GM03348 (cell line): Measurements from ENCODE around the gene DAZL.
"Not testable (repeated sequence)": the region's sequence is repeated elsewhere in the genome, so short reads cannot be mapped to it uniquely, and the experiment has no call there.

Source experiments
- DNase-seq: peaks from one replicate; pipeline ENCODE4 v3.0.0; 2012; ENCODE audit warnings: low spot score

The DAZL gene, protein sequence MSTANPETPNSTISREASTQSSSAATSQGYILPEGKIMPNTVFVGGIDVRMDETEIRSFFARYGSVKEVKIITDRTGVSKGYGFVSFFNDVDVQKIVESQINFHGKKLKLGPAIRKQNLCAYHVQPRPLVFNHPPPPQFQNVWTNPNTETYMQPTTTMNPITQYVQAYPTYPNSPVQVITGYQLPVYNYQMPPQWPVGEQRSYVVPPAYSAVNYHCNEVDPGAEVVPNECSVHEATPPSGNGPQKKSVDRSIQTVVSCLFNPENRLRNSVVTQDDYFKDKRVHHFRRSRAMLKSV

DNA sequence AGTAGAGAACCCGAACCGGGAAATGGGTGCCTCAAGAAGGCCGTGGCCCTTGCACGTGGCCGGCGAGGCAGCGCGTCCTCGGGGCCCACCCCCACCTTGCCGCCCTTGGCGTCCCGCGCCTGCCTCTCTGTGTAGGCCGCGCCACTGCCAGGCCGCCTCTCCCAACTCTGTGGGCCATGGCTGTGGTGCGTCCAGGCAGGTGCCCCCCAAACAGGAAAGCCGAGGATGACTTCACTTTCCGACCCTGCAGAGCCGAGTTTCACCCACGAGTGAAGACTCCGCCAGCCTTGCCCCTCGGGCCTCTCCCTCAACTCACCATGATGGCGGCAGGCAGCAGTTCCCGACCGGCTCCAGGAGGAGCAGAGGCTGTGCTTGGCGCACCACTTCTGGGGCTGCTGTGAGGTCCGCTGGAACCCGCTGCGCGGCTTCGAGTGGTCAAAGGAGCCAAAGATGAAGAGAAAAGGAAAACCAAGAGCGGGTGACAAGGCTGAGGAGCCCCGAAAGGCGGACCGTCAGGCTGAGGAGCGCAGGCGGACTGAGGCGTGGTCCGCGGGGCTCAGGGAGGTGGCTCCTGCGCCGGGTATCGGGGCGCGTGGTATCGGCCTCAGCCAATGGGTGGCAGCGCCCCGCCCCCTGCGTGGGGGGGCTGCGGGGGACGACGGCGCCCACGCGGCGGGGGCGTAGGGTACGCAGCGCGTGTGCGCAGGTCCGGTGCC, at the start of gene DAZL:
Gene DAZL (minus strand): TSS at position 537 of the 716 bp plus-strand sequence. CDS start 218 bp downstream, at position 319.
- DNase-seq = no peak

DNA sequence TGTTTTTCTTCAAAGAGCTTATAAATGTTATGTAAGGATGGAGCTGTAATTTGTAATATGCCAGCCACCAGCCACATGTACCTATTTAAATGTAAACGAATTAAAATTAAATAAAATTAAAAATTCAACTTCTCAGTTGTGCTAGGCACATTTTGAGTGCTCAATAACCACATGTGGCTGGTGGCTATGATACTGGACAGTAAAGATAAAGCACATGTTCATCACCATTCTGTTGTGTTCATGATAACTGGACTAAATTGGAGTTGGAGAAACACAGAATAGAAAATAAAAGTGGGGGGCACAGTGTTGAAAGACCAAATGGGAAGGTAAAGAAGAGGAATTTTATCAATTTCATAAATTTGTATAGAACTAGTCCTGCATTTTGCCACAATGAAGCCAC, 49.8 kb upstream of the DAZL start:
- no peak for DNase-seq

DNA sequence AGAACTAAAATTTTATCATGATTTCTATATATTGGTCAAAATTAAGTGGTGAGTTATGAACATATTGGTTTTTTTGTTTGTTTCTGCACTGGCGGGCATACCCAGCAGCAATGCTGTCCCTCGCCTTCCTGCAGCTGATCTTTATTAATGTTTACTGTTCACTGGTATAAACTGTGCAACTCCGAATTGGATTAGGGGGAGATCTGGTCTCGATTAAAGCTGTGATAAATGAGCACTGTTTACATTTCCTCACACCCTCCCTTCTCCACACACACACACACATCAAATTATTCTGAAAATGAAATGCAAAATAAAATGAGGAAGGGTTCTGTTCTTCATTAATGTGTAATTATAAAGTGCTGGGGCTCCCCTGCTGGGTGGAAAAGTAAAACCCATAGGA, 48.5 kb upstream of the DAZL start:
- DNase-seq = no peak

DNA sequence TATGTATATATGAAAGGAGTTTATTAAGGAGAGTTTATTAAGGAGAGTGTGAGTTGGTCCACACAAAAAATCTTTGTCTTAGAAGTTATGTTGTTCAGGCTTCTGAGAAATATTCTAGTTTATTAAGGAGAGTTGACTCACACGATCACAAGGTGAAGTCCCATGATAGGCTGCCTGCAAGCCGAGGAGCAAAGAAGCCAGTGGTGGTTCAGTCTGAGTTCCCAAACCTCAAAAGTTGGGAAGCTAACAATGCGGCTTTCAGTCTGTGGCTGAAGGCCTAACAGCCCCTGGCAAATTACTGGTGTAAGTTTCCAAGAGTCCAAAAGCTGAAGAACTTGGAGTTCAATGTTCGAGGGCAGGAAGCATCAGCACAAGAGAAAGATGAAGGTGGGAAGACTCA, 42.4 kb upstream of the DAZL start:
- DNase-seq = no peak

DNA sequence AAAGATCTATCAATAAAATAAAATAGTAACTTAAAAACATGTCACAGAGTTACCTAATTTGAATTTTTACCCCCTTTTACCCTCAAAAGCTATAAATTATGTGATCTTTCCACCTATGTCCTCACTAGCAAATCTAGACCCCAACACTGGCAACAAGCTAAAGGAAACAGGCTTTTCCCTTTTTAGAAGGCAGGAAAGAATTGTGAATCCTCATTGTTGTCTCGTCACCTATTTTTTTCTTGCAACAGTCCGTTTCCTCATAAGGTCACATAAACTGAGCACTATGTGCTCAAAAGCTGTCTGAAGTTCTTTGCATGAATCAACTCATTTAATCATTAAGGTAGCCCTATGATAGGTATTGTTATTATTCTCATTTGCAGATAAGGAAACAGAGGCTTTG, 34.6 kb upstream of the DAZL start:
- DNase-seq = no peak

DNA sequence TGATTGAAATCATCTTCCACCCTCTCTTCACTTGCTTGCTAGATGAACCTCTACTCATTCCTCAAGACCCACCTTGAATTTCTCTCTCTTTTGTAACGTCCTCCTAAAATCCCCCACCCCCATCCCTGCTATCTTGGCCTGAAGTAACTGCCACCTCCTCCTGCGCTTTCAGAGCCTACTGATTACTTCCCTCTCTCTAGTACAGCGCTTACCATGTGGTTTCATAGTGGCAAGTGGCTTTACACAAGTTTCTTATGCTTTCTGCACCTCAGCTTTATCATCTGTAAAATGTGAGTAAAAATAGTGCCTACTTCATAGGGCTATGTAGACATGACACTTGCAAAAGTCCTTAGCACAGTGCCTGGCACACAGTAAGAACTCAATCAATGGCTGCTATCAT, 28.7 kb upstream of the DAZL start:
- no peak for DNase-seq

DNA sequence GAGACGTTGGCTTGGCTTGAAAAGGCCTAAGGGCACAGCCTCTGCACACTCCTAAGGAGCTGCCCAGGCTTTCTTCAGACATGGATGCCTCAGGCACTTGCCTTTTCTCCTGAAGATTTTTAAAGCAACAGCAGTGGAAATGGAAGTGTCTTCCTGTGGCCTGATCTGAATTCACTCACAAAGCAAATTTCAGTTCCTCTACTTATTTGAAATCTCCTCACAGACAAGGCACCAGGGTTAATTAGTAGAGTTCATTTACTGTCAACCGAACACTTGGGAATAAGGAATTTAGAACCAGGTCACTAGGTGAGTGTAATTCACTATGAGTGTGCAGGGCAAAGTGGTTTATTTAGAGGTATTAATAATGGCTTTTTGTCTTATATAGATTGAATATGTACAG, 27.2 kb upstream of the DAZL start:
- DNase-seq = no peak

DNA sequence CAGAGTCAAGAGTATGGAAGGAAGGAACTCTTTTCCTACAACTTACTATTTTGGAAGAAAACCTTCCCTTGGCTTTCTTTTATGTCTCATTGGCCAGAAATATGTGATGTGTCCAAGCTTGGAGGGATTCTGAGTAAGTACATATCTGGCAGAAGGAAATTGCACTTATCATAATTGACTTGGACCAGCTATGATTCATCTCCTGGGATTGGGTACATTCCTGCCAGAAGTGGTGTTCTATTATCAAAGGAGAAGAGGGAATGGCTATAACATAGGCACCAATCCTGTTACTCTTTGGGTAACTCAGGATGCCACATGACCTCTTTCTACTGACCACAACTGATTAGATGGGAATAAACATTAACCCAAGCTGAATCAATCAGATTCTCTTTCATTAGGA, 13.5 kb upstream of the DAZL start:
- peak; percentile 46 for DNase-seq

DNA sequence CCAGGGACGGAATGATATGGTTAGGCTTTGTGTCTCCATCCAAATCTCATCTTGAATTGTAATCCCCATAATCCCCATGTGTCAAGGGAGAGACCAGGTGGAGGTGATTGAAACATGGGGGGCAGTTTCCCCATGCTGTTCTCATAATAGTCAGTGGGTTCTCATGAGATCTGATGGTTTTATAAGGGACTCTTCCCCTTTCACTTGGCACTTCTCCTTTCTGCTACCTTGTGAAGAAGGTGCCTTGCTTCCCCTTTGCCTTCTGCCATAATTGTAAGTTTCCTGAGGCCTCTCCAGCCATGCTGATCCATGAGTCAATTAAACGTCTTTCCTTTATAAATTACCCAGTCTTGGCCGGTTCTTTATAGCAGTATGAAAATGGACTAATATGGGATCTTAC, 11.9 kb upstream of the DAZL start:
- DNase-seq = not testable (repeated sequence)

DNA sequence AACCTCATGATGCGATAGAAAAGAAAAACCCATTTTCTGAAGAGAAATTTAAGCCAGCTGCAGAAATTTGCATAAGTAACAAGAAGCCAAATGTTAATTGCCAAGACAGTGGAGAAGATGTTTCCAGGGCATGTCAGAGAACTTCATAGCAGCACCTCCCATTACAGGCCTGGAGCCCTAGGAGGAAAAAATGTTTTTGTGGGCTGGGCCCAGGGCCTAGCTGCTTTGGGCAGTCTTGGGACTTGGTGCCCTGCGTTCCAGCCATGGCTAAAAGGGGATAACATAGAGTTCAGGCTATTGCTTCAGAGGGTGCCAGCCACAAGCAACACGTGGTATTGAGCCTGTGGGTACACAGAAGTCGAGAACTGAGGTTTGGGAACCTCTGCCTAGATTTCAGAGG, 10.9 kb upstream of the DAZL start:
- no peak for DNase-seq

DNA sequence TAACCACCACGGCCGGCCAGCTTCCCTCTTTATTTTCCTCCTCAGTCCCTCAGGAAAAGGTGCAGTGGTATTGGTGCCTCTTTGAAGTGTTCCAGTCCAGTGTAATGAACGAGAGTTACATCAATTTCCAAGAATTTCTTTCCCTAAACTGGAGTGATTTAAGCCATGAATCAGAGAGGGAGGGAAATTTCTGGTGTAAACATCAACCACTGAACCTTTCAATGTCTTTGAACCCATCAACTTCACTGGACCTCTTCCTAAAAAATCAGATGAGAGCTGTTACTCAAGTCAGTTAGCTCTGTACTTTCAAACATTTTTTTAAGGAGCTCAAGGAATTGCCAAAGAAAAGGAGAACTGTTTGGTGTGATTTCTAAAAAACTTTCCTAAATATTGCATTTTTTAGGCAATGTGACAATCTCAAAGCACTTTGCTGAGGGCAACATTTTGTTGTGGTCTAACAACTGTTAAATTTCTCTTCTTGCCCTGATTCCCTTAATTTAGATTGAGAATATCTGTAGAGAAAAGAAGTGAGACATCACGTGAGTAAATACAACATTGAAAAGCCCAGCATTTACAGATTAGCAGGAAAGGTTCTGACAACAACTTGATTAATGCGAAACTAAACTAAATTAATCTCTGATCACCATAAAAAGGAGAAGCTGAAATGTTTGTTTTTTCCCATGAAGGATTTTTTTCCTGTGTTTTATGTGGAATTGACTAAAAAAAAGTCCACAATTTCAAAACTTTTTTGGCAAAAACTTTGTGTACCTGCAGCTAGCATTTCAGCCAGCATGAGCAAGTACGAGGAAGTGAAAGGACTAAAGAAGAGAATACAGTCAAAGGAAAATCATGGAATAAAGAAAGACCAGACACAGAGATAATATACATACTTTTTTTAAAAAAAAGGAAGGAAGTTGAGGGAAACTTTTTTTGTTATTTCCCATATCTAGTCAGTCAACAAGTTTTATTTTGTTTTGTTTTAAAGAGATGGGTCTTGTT, 9.1 kb upstream of the DAZL start:
- no peak for DNase-seq

DNA sequence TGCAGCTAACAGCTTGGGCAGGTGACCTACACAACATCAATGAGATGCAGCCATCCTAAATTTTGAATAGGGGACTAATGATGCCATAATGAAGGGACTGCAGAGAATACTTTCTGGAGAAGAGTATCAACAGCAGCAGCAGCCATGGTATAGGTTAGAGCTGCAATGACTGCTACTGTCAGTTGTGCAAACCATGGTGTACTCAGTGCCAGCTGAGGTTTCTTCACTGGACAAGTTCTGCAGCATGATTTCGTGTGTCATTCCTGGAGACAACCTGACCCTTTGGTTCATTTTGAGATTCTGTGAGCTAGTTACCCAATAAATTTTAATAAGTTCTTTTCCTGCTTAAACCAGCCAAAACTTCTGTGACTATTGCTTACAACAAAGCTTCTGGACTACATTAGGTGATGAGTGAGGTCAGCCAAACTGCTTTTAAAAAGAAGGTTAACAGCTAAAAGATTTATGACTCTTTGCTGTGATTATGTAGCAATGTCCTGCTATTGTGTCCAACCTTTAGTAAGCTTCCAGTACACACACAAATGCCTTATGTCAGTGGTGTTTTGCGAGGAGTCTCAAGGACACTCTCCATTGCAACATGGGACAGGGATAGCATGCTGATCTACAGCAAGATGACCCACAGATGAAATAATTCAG, 4.8 kb upstream of the DAZL start:
- DNase-seq = no peak

DNA sequence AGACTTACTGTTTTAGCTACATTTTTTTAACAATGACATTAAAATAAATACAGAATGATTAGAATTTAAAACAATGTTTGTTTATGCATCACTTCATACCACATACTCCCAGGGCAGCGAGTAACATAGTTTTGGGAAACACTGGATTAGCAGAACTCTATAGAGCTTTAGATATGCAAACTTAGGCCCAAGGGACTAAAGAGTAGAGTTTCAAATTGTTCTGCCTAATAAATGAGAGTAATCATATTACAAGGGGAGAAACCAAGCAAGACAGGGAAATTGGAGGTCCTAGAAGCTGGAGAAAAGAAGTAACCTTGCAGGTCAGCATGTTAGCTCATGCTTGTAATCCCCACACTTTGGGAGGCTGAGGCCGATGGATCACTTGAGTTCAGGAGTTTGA, 3.6 kb upstream of the DAZL start:
- no peak for DNase-seq

DNA sequence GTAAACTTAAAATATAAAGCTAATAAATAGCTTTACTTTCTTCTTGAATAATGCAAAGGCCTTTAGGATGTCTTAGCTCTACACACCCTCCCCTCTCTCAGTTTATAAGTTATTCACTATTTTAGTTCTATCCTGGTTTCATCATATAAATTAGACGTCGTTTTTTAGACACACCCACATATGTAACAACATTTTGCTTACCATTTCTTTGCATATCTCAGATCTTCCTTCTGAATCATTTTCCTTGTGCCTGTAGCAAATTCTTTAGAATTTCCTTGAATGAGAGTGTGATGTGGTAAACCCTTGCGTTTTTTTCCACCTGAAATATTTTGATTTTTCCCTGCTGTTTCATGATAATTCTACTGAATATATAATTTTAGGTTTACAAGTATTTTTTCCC, 2.5 kb upstream of the DAZL start:
- no peak for DNase-seq

DNA sequence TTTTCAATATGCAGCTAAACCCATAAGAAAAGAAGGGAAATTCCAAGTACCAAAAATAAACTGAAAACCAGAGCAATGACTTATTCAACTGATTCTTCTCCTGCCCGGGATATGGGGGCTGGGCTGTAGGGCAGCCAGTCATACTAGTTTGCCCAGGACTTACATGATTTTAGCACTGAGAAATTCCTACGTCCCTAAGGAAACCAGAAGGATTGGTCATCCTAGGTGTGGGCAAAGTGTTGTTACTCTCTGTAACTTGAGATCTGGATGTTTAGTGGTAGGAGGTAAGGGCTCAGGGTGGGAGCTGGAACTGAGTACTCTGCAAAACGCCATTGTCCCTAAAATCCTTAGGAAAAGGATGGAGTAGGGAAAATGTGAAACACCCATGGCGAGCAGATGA, 1.2 kb upstream of the DAZL start:
- peak; percentile 4 for DNase-seq

DNA sequence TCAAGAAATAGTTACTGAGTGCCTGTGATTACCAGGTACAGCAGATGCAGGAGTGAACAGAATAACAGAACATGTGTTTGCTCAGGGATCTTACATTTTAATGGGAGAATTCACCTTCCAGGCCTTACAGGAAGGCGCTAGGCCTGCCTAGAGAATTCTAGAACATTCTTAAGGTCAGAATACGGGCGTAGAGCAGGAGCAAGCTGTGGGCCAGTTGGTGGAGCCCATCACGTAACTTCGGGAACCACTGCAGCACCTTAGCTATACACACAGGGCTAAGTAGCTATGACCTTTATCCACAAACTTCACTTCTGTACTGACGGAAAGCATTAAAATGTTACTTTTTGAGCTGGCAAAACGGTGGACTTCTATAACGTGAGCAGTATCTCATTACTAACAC, 743 bp upstream of the DAZL start:
- no peak for DNase-seq

DNA sequence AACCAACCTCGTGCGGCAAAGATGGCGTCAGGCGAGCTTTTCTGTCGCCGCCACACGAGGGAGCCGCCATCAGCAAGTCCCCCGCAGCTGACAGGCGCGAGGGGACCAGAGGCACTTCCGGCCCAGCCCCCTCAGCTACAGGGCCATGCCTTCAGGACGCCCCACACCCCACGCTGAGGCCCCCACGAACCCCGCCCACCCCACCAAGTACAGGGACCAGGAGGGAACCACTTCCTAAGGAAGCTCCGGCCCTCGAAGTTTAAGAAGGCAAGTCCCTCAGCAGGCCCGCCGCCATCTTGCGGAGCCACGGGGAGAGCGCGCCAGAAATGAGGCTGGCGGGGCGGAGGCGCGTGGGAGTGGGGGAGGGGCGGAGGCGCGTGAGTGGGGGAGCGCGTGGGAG, 790 bp downstream of the DAZL start:
- DNase-seq = no peak

DNA sequence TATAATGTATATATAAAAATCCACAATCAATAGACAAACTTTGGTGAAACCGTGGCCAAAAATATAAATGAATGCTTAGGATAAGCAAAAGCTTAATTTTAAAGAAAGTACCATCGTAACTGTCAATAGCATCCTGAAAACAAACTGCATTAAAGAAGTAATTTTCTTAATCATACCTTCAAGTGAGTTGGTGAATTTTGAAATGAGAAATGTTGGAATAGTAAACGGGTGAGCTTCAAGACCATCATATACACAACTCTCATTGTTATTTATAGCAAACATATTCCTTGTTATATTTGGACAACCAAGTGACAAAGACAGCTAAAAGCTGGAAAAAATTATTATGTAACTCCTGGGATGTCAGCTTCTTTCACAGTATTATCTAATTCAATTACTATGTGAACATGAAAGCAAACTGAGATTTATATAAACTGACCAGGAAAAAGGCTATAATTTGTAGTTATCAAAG, 3.7 kb downstream of the DAZL start:
- DNase-seq = no peak

DNA sequence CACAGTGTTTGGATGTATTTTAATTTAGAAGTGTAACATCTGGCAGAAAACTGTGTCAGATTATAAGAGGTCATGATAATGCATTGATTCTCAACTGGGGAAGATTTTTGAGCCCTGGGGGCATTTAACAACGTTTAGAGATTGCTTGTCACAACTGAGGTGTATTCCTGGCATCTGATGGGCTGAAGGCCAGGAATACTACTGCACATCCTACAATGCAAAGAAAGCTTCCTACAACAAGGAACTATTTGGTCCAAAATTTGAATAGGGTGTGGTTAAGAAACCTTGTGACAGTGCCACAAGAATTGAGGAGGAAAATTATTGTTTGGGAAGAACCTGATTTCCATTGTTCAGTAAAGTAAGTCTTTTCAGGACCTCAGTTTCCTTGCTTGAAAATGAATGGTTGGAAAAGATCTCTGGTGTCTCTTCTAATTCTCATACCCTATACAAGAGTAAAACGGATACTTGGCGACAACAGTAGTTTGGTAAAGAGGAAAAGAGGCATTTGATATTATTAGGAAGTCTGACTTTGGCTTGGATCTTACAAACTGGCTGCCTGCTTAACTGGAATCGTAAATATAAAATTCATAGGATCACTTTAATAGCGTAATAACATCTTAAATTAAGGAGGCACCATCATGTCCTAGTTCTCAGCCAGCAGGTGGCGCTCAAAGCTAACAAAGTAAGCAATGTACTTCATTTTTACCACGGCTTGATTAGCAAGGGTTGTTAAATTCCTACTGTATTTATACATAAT, 4.3 kb downstream of the DAZL start:
- peak; percentile 71 for DNase-seq

DNA sequence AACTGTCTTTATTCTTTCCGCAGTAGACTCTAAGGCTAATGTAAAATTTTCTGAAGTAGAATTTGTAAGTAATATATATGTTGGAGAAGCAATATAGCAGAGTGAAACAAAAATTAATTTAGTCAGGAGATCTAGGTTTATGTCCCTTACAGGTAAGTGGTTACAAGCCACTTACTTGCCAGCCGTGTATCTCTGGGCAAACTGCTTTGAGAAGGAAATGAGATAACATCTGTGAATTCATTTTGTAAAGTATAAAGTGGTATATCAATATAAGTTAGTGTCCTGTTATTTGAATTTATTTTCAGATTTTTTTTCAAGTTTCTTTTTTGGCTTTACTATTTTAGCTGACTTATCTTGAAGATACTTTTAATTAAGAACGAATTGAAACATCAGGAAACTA, 5.5 kb downstream of the DAZL start:
- DNase-seq = no peak

DNA sequence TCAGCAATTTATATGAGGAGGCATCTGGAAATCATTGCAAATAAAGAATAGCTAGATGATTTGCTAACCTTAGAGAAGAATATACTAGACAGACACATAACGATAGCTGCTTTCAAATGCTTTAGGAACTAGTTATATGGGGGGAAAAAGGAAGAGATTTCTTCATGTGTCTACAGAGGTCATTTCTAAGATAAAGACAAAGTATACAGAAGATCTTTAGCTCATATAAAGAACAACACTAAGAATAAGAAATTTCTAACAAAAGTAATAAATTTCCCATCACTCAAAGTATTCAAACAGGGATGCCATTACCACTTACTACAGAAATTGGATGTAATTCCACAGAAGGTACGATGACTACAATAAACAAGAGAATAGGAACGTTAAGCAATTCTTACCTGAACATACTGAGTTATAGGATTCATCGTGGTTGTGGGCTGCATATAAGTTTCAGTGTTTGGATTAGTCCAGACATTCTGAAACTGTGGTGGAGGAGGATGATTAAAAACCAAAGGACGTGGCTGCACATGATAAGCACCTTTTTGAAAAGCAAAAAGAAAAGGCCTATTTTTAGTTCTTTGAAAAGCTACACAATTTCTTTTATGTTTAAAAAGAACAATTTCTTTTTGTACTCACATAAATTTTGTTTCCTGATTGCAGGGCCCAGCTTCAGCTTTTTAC, 8.7 kb downstream of the DAZL start:
- DNase-seq = no peak
